Measurements from ENCODE around the gene PIERCE2. TPM values are rescaled to one million over a fixed set of nuclear protein-coding genes. Genes with fewer than 3 reads are reported as not detected.
"Not testable (repeated sequence)": the region's sequence is repeated elsewhere in the genome, so short reads cannot be mapped to it uniquely, and the experiment has no call there.

PIERCE2 gene
- total RNA-seq, 1 donor from 2014 or later: not detected

- intact Hi-C loops (cut with micrococcal nuclease): no loop called here
Observed at GRCh38 chr15:55422089-55422488, 13.8 kb downstream of the PIERCE2 start.

- intact Hi-C loops (cut with micrococcal nuclease): loop anchor here (1.0 to 10.0 kb wide), 7 partner anchors 27 to 1630 kb away; partner anchors contain the start of genes CCPG1, PIERCE2, PIGB and PIGBOS1
Observed at GRCh38 chr15:55434989-55435825, 26.9 kb downstream of the PIERCE2 start.

GRCh38 chr15:55443141-55443540 is 34.8 kb downstream of the PIERCE2 start:
- intact Hi-C loops (cut with micrococcal nuclease): not testable (repeated sequence)

- intact Hi-C loops (cut with micrococcal nuclease): not testable (repeated sequence)
Observed at GRCh38 chr15:55445936-55446335, 37.6 kb downstream of the PIERCE2 start.

- intact Hi-C loops (cut with micrococcal nuclease): not testable (repeated sequence)
Observed at GRCh38 chr15:55446379-55447029, 38.2 kb downstream of the PIERCE2 start.

GRCh38 chr15:55447030-55447394 is 38.7 kb downstream of the PIERCE2 start:
- intact Hi-C loops (cut with micrococcal nuclease): not testable (repeated sequence)

GRCh38 chr15:55457401-55458022 is 49.2 kb downstream of the PIERCE2 start:
- intact Hi-C loops (cut with micrococcal nuclease): no loop called here

GRCh38 chr15:55461447-55461846 is 53.2 kb downstream of the PIERCE2 start:
- intact Hi-C loops (cut with micrococcal nuclease): no loop called here

GRCh38 chr15:55468321-55468720 is 60.0 kb downstream of the PIERCE2 start:
- intact Hi-C loops (cut with micrococcal nuclease): no loop called here

Other genes starting within 250 kb of the PIERCE2 start
- 71.5 and 74.0 TPM in 2 replicates for gene RSL24D1, start 211.6 kb upstream of the PIERCE2 start, total RNA-seq
- gene RAB27A, start 118.7 kb upstream of the PIERCE2 start, total RNA-seq: 82.6 and 85.3 TPM in 2 replicates
- gene PIGBOS1, start 89.4 kb upstream of the PIERCE2 start, total RNA-seq: 8.9 and 10.2 TPM in 2 replicates
- gene PIGB, start 89.3 kb upstream of the PIERCE2 start, total RNA-seq: 24.8 and 28.8 TPM in 2 replicates
- gene CCPG1, start 136 bp upstream of the PIERCE2 start, total RNA-seq: 21.7 and 26.2 TPM in 2 replicates
- not detected in 2 replicates for gene DNAAF4, start 99.7 kb downstream of the PIERCE2 start, total RNA-seq
- not detected in 2 replicates for gene PYGO1, start 179.8 kb downstream of the PIERCE2 start, total RNA-seq